Measurements from ENCODE around the gene PSMB3.
"Not testable (repeated sequence)": the region's sequence is repeated elsewhere in the genome, so short reads cannot be mapped to it uniquely, and the experiment has no call there.

PSMB3 gene

GRCh38 chr17:38719943-38720641, 32.4 kb upstream of the PSMB3 start:
- no peaks in the 10 kb centered on the region for H3K9me3 ChIP-seq (ENCODE audit: low read length)
- no peaks in the 10 kb centered on the region for H3K27me3 ChIP-seq (ENCODE audit: control insufficient read depth in 1 of 2, insufficient read depth in 2 of 2, low read length in 2 of 2)
- peaks cover 56% of the 10 kb centered on the region for H3K36me3 ChIP-seq (ENCODE audit: insufficient read depth, low read length)
- H3K4me3 ChIP-seq (ENCODE audit: low read depth in 1 of 2, low read length in 2 of 2) = no peak overlapping the region
- H3K4me1 ChIP-seq (ENCODE audit: insufficient read depth, low read length) = peaks cover 11% of the 10 kb centered on the region
- no peak overlapping the region for H3K27ac ChIP-seq (ENCODE audit: low read depth, low read length)
- no peak overlapping the region for H3K9ac ChIP-seq (ENCODE audit: low read length)

DNA sequence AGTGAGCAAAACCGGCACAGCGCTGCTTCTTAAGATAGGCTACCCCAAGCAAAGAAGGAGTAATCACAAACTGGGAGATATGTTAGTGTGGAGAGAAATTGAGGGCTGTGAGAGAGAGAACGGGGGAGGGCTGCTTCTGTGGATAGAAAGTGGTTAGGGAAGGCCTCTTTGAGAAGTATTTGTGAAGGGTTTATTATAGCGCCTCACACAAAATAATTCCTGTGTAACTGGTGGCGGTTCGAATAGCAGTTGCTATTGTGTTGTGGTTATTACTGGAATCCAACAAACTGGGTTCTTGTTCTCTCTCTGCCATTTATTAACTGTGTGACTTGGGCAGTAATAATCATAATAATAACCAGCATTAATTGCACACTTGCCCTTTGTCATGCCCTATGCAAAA, 31.6 kb upstream of the PSMB3 start:
- no peak overlapping the region for H3K4me3 ChIP-seq (ENCODE audit: low read depth in 1 of 2, low read length in 2 of 2)
- H3K27me3 ChIP-seq (ENCODE audit: control insufficient read depth in 1 of 2, insufficient read depth in 2 of 2, low read length in 2 of 2) = no peaks in the 10 kb centered on the region
- no peaks in the 10 kb centered on the region for H3K9me3 ChIP-seq (ENCODE audit: low read length)
- no peak overlapping the region for H3K9ac ChIP-seq (ENCODE audit: low read length)
- no peak overlapping the region for H3K27ac ChIP-seq (ENCODE audit: low read depth, low read length)
- H3K4me1 ChIP-seq (ENCODE audit: insufficient read depth, low read length) = peaks cover 12% of the 10 kb centered on the region
- peaks cover 50% of the 10 kb centered on the region for H3K36me3 ChIP-seq (ENCODE audit: insufficient read depth, low read length)

- Histone ChIP-seq H3K36me3 (ENCODE audit: insufficient read depth, low read length) (peaks cover 41% of the 10 kb centered on the region), H3K27ac (ENCODE audit: low read depth, low read length) (no peak overlapping the region)
Measured at GRCh38 chr17:38721802-38722201, 30.7 kb upstream of the PSMB3 start.

GRCh38 chr17:38724337-38724988, 28.1 kb upstream of the PSMB3 start:
- peaks cover 24% of the 10 kb centered on the region for H3K4me1 ChIP-seq (ENCODE audit: insufficient read depth, low read length)
- no peak overlapping the region for H3K4me3 ChIP-seq (ENCODE audit: low read depth in 1 of 2, low read length in 2 of 2)
- peaks cover 15% of the 10 kb centered on the region for H3K36me3 ChIP-seq (ENCODE audit: insufficient read depth, low read length)
- no peaks in the 10 kb centered on the region for H3K9me3 ChIP-seq (ENCODE audit: low read length)
- no peak overlapping the region for H3K27ac ChIP-seq (ENCODE audit: low read depth, low read length)
- no peaks in the 10 kb centered on the region for H3K27me3 ChIP-seq (ENCODE audit: control insufficient read depth in 1 of 2, insufficient read depth in 2 of 2, low read length in 2 of 2)
- no peak overlapping the region for H3K9ac ChIP-seq (ENCODE audit: low read length)

More at GRCh38 chr17:38721802-38722201, 30.7 kb upstream of the PSMB3 start:
- Histone ChIP-seq H3K9ac (ENCODE audit: low read length) (no peak overlapping the region), H3K4me1 (ENCODE audit: insufficient read depth, low read length) (peaks cover 12% of the 10 kb centered on the region), H3K27me3 (ENCODE audit: control insufficient read depth in 1 of 2, insufficient read depth in 2 of 2, low read length in 2 of 2) (no peaks in the 10 kb centered on the region), H3K4me3 (ENCODE audit: low read depth in 1 of 2, low read length in 2 of 2) (no peak overlapping the region), H3K9me3 (ENCODE audit: low read length) (no peaks in the 10 kb centered on the region)

DNA sequence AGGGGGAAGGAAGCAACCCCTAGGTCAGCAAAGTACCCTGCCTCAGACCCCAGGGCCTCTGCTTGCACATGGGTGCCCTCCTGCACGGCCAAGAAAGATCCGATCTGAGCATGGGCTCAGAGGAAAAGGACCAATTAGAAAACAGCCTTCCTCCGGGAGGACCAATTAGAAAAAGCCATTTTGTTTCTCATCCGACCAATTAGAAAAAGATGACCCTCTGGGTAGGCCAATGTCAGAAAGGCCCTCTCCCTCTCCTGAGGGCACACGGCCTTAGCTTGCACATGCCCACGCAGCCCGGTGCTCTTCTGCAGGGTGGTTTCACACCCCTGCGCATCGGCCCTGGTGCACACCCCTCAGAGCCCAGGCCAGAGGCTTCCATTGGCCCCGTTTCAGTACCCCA, 27.5 kb upstream of the PSMB3 start:
- H3K4me1 ChIP-seq (ENCODE audit: insufficient read depth, low read length) = peaks cover 27% of the 10 kb centered on the region
- H3K9ac ChIP-seq (ENCODE audit: low read length) = no peak overlapping the region
- H3K27me3 ChIP-seq (ENCODE audit: control insufficient read depth in 1 of 2, insufficient read depth in 2 of 2, low read length in 2 of 2) = no peaks in the 10 kb centered on the region
- H3K4me3 ChIP-seq (ENCODE audit: low read depth in 1 of 2, low read length in 2 of 2) = no peak overlapping the region
- no peak overlapping the region for H3K27ac ChIP-seq (ENCODE audit: low read depth, low read length)
- H3K36me3 ChIP-seq (ENCODE audit: insufficient read depth, low read length) = peaks cover 15% of the 10 kb centered on the region
- no peaks in the 10 kb centered on the region for H3K9me3 ChIP-seq (ENCODE audit: low read length)

DNA sequence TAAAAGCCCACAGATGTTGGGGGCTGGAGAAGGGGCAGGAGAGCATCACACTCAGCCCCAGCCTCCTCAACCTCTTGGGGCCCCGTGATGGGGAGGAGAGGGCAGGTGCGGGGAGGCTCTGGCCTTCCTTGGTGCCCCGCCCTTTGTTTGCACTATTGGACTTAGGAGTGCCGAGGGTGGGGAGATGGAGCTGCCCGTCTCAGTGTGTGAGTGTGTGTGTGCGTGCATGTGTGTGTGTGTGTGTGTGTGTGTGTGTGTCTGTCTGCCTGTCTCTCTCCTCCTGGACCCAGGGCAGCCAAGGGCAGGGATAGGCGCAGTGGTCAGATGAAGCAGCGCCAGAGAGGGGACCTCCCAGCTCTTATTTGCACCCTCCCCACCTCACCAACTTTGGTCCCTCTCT, 26.4 kb upstream of the PSMB3 start:
- H3K27ac ChIP-seq (ENCODE audit: low read depth, low read length); H3K27me3 ChIP-seq (ENCODE audit: control insufficient read depth in 1 of 2, insufficient read depth in 2 of 2, low read length in 2 of 2); H3K36me3 ChIP-seq (ENCODE audit: insufficient read depth, low read length); H3K9ac ChIP-seq (ENCODE audit: low read length); H3K9me3 ChIP-seq (ENCODE audit: low read length); H3K4me3 ChIP-seq (ENCODE audit: low read depth in 1 of 2, low read length in 2 of 2): not testable (repeated sequence)
- H3K4me1 ChIP-seq (ENCODE audit: insufficient read depth, low read length) = peaks cover 33% of the 10 kb centered on the region

- Histone ChIP-seq H3K9me3 (ENCODE audit: low read length) (no peaks in the 10 kb centered on the region), H3K27me3 (ENCODE audit: control insufficient read depth in 1 of 2, insufficient read depth in 2 of 2, low read length in 2 of 2) (no peaks in the 10 kb centered on the region), H3K9ac (ENCODE audit: low read length) (no peak overlapping the region), H3K4me1 (ENCODE audit: insufficient read depth, low read length) (peaks cover 49% of the 10 kb centered on the region), H3K27ac (ENCODE audit: low read depth, low read length) (no peak overlapping the region), H3K4me3 (ENCODE audit: low read depth in 1 of 2, low read length in 2 of 2) (no peak overlapping the region), H3K36me3 (ENCODE audit: insufficient read depth, low read length) (no peaks in the 10 kb centered on the region)
Measured at GRCh38 chr17:38727736-38728135, 24.8 kb upstream of the PSMB3 start.

DNA sequence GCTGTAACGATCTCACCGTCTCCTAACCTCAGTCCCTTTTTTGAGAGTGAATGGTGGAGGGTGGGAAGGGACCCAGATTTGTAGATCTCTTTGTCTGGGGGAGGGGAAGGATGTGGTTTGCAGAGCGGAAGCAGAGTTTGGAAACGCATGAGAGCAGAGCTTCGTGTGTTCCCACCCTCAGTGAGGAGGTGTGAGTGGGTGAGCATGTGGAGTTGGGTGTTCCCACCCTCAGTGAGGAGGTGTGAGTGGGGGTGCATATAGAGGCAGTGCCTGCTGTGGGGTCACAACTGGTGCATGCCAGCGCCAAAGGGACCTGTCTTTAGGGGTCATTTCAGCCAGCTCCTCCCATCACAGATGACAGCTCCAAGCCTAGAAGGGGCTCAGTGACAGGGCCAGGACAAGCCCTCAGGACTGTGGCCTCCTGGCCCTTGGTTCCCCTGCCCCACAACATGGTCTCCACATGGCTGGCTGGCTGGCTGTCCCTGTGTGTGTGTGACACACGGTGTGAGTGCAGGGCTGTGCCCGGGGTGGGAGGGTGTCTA, 24.2 kb upstream of the PSMB3 start:
- no peaks in the 10 kb centered on the region for H3K9me3 ChIP-seq (ENCODE audit: low read length)
- peaks cover 3% of the 10 kb centered on the region for H3K36me3 ChIP-seq (ENCODE audit: insufficient read depth, low read length)
- H3K27me3 ChIP-seq (ENCODE audit: control insufficient read depth in 1 of 2, insufficient read depth in 2 of 2, low read length in 2 of 2) = no peaks in the 10 kb centered on the region
- no peak overlapping the region for H3K4me3 ChIP-seq (ENCODE audit: low read depth in 1 of 2, low read length in 2 of 2)
- peaks cover 50% of the 10 kb centered on the region for H3K4me1 ChIP-seq (ENCODE audit: insufficient read depth, low read length)
- H3K27ac ChIP-seq (ENCODE audit: low read depth, low read length) = no peak overlapping the region
- peak overlapping the region; percentile 15 for H3K9ac ChIP-seq (ENCODE audit: low read length)

GRCh38 chr17:38729368-38729885, 23.1 kb upstream of the PSMB3 start:
- Histone ChIP-seq H3K9me3 (ENCODE audit: low read length) (no peaks in the 10 kb centered on the region), H3K27ac (ENCODE audit: low read depth, low read length) (peak overlapping the region; percentile 80), H3K4me1 (ENCODE audit: insufficient read depth, low read length) (peaks cover 46% of the 10 kb centered on the region), H3K27me3 (ENCODE audit: control insufficient read depth in 1 of 2, insufficient read depth in 2 of 2, low read length in 2 of 2) (no peaks in the 10 kb centered on the region), H3K36me3 (ENCODE audit: insufficient read depth, low read length) (peaks cover 13% of the 10 kb centered on the region), H3K4me3 (ENCODE audit: low read depth in 1 of 2, low read length in 2 of 2) (peak overlapping the region; percentile 58 to 71), H3K9ac (ENCODE audit: low read length) (no peak overlapping the region)

GRCh38 chr17:38729886-38730525, 22.5 kb upstream of the PSMB3 start, which contains the start of gene CISD3:
Gene CISD3 (plus strand): TSS chr17:38730341. CDS start chr17:38730359, 18 bp downstream.
- peak within 1 kb of the TSS; percentile 77 for H3K9ac ChIP-seq (ENCODE audit: low read length)
- H3K9me3 ChIP-seq (ENCODE audit: low read length) = no peaks in the 10 kb centered on the region
- H3K27me3 ChIP-seq (ENCODE audit: control insufficient read depth in 1 of 2, insufficient read depth in 2 of 2, low read length in 2 of 2) = no peaks in the 10 kb centered on the region
- peaks cover 41% of the 10 kb centered on the region for H3K4me1 ChIP-seq (ENCODE audit: insufficient read depth, low read length)
- H3K36me3 ChIP-seq (ENCODE audit: insufficient read depth, low read length) = peaks cover 15% of the 10 kb centered on the region
- peak within 1 kb of the TSS; percentile 84 for H3K27ac ChIP-seq (ENCODE audit: low read depth, low read length)
- H3K4me3 ChIP-seq (ENCODE audit: low read depth in 1 of 2, low read length in 2 of 2) = peak within 1 kb of the TSS; percentile 72 to 80
